ENCODE measurements around the gene UFC1. TPM values are rescaled to one million over a fixed set of nuclear protein-coding genes. Genes with fewer than 3 reads are reported as not detected.

The UFC1 gene
- total and polyA plus RNA-seq, 2 experiments from 2014 or later: 57.5 to 77.0 TPM

DNA sequence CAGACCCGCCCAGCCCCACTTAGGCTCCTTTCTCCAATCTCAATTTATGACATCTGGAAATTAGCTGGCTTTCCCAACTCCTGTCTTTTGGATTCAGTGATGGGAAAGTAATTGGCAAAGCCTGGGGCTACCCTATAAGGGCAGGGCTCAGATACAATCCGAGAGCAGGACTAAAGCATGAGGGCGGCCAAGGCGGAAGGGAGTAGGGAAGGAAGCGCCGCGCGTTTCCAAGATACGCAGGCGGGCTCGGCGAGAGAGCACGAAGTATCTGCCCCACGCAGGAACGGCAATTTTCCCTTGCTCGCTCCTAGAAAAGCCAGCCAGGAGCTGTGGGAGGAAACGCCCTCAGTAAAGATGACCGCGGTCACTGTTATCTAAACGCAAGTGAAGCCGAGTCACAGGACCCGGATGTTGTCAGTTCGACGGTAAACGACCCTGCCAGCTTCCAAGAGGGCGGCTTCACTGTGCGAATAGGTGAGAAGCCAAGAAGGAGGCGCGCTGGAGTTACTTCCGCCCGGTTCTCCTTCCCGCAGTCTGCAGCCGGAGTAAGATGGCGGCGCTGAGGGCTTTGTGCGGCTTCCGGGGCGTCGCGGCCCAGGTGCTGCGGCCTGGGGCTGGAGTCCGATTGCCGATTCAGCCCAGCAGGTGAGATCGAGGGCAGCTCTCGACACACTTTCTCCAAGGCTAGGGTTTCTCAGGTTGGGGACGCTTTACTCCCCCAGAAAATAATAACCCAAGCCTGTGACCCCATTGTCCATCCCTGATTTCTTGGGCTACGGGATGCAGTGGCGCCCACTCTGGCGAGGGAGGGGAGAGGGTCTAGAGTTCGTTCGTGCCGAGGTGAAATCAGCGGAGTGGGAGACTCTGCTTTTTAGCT, 48.3 kb downstream of the UFC1 start, which contains the start of gene NDUFS2 (continued):
- TF ChIP-seq, protein P1, sequence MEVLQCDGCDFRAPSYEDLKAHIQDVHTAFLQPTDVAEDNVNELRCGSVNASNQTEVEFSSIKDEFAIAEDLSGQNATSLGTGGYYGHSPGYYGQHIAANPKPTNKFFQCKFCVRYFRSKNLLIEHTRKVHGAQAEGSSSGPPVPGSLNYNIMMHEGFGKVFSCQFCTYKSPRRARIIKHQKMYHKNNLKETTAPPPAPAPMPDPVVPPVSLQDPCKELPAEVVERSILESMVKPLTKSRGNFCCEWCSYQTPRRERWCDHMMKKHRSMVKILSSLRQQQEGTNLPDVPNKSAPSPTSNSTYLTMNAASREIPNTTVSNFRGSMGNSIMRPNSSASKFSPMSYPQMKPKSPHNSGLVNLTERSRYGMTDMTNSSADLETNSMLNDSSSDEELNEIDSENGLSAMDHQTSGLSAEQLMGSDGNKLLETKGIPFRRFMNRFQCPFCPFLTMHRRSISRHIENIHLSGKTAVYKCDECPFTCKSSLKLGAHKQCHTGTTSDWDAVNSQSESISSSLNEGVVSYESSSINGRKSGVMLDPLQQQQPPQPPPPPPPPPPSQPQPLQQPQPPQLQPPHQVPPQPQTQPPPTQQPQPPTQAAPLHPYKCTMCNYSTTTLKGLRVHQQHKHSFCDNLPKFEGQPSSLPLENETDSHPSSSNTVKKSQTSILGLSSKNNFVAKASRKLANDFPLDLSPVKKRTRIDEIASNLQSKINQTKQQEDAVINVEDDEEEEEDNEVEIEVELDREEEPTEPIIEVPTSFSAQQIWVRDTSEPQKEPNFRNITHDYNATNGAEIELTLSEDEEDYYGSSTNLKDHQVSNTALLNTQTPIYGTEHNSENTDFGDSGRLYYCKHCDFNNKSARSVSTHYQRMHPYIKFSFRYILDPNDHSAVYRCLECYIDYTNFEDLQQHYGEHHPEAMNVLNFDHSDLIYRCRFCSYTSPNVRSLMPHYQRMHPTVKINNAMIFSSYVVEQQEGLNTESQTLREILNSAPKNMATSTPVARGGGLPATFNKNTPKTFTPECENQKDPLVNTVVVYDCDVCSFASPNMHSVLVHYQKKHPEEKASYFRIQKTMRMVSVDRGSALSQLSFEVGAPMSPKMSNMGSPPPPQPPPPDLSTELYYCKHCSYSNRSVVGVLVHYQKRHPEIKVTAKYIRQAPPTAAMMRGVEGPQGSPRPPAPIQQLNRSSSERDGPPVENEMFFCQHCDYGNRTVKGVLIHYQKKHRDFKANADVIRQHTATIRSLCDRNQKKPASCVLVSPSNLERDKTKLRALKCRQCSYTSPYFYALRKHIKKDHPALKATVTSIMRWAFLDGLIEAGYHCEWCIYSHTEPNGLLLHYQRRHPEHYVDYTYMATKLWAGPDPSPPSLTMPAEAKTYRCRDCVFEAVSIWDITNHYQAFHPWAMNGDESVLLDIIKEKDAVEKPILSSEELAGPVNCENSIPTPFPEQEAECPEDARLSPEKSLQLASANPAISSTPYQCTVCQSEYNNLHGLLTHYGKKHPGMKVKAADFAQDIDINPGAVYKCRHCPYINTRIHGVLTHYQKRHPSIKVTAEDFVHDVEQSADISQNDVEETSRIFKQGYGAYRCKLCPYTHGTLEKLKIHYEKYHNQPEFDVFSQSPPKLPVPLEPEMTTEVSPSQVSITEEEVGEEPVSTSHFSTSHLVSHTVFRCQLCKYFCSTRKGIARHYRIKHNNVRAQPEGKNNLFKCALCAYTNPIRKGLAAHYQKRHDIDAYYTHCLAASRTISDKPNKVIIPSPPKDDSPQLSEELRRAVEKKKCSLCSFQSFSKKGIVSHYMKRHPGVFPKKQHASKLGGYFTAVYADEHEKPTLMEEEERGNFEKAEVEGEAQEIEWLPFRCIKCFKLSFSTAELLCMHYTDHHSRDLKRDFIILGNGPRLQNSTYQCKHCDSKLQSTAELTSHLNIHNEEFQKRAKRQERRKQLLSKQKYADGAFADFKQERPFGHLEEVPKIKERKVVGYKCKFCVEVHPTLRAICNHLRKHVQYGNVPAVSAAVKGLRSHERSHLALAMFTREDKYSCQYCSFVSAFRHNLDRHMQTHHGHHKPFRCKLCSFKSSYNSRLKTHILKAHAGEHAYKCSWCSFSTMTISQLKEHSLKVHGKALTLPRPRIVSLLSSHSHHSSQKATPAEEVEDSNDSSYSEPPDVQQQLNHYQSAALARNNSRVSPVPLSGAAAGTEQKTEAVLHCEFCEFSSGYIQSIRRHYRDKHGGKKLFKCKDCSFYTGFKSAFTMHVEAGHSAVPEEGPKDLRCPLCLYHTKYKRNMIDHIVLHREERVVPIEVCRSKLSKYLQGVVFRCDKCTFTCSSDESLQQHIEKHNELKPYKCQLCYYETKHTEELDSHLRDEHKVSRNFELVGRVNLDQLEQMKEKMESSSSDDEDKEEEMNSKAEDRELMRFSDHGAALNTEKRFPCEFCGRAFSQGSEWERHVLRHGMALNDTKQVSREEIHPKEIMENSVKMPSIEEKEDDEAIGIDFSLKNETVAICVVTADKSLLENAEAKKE (CRISPR knock-in tag; IDR thresholded peaks at IDR 0.05): no peak
- peak; percentile 74 for TF ChIP-seq CREB1 (CRISPR knock-in tag; IDR thresholded peaks at IDR 0.05; ENCODE audit: low read depth)

DNA sequence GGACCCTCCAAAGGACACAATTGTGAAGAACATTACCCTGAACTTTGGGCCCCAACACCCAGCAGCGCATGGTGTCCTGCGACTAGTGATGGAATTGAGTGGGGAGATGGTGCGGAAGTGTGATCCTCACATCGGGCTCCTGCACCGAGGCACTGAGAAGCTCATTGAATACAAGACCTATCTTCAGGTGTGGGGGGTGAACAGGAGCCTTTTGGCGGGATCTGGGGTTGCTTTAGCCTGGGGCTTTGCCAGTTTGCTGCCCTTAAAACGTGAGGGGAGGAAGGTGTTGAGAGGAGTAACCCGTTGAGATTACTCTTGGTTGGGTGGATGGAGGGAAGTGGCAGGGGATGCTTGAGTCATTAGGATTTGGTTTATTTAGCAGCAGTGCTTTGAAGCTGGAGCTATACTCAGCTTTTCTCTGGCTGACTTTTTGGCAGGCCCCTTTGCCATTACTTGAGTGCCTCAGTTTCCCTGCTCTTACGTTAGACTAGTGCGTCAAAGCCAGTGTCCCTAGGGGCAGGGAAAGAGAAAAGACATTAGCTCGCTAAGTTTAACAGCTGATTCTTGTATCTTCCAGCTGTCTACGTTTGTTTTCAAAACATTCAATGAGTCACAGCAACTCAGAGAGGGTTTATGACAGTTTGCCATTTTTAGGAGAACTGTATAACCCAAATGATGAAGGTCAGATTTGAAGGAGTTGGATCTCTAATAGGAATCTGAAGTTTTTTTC, 52.8 kb downstream of the UFC1 start:
- Histone ChIP-seq H3K27ac (ENCODE audit: low read depth) (no peak overlapping the region), H2AFZ (no peak overlapping the region), H3K4me2 (no peak overlapping the region), H3K9me2 (ENCODE audit: insufficient read depth) (no peaks in the 10 kb centered on the region), H3K79me2 (replicated peaks; ENCODE audit: insufficient read depth) (peaks cover 32% of the 10 kb centered on the region), H3F3A (replicated peaks; ENCODE audit: low read depth) (peaks cover 39% of the 10 kb centered on the region), H3K36me3 (ENCODE audit: insufficient read depth) (peaks cover 40% of the 10 kb centered on the region), H3K4me1 (ENCODE audit: insufficient read depth) (peaks cover 7% of the 10 kb centered on the region), H3K27me3 (ENCODE audit: insufficient read depth) (no peaks in the 10 kb centered on the region), H4K20me1 (replicated peaks; ENCODE audit: insufficient read depth) (peaks cover 9% of the 10 kb centered on the region; the same call in 1 of the 2 replicates), H3K4me3 (no peak overlapping the region)
- Mint-ChIP-seq H3K27ac (no peak overlapping the region), H3K4me3 (no peak overlapping the region), H3K36me3 (ENCODE audit: low read depth) (peaks cover 68% of the 10 kb centered on the region), H3K27me3 (ENCODE audit: insufficient read depth, low read depth, poor library complexity) (peaks cover 1% of the 10 kb centered on the region), H3K9me3 (no peaks in the 10 kb centered on the region), H3K4me1 (peaks cover 18% of the 10 kb centered on the region)
- DNase-seq (ENCODE audit: low spot score) (no peak), ATAC-seq (no peak)
- TF ChIP-seq, protein P2, sequence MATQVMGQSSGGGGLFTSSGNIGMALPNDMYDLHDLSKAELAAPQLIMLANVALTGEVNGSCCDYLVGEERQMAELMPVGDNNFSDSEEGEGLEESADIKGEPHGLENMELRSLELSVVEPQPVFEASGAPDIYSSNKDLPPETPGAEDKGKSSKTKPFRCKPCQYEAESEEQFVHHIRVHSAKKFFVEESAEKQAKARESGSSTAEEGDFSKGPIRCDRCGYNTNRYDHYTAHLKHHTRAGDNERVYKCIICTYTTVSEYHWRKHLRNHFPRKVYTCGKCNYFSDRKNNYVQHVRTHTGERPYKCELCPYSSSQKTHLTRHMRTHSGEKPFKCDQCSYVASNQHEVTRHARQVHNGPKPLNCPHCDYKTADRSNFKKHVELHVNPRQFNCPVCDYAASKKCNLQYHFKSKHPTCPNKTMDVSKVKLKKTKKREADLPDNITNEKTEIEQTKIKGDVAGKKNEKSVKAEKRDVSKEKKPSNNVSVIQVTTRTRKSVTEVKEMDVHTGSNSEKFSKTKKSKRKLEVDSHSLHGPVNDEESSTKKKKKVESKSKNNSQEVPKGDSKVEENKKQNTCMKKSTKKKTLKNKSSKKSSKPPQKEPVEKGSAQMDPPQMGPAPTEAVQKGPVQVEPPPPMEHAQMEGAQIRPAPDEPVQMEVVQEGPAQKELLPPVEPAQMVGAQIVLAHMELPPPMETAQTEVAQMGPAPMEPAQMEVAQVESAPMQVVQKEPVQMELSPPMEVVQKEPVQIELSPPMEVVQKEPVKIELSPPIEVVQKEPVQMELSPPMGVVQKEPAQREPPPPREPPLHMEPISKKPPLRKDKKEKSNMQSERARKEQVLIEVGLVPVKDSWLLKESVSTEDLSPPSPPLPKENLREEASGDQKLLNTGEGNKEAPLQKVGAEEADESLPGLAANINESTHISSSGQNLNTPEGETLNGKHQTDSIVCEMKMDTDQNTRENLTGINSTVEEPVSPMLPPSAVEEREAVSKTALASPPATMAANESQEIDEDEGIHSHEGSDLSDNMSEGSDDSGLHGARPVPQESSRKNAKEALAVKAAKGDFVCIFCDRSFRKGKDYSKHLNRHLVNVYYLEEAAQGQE (IDR thresholded peaks at IDR 0.05; ENCODE audit: unreplicated experiment): no peak
- TF ChIP-seq ZNF114 (CRISPR knock-in tag; IDR thresholded peaks at IDR 0.05) (no peak), POLR2AphosphoS5 (IDR thresholded peaks at IDR 0.05; ENCODE audit: low read depth) (no peak), EZH2phosphoT487 (IDR thresholded peaks at IDR 0.05; ENCODE audit: unreplicated experiment) (no peak), CREB1 (CRISPR knock-in tag; IDR thresholded peaks at IDR 0.05; ENCODE audit: low read depth) (no peak), EZH2 (IDR thresholded peaks at IDR 0.05; ENCODE audit: low read depth, unreplicated experiment) (no peak)
- TF ChIP-seq, protein P3, sequence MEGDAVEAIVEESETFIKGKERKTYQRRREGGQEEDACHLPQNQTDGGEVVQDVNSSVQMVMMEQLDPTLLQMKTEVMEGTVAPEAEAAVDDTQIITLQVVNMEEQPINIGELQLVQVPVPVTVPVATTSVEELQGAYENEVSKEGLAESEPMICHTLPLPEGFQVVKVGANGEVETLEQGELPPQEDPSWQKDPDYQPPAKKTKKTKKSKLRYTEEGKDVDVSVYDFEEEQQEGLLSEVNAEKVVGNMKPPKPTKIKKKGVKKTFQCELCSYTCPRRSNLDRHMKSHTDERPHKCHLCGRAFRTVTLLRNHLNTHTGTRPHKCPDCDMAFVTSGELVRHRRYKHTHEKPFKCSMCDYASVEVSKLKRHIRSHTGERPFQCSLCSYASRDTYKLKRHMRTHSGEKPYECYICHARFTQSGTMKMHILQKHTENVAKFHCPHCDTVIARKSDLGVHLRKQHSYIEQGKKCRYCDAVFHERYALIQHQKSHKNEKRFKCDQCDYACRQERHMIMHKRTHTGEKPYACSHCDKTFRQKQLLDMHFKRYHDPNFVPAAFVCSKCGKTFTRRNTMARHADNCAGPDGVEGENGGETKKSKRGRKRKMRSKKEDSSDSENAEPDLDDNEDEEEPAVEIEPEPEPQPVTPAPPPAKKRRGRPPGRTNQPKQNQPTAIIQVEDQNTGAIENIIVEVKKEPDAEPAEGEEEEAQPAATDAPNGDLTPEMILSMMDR (conservative IDR thresholded peaks at IDR 0.05; ENCODE audit: low read depth in 2 of 2): no peak
- TF ChIP-seq, protein P4, sequence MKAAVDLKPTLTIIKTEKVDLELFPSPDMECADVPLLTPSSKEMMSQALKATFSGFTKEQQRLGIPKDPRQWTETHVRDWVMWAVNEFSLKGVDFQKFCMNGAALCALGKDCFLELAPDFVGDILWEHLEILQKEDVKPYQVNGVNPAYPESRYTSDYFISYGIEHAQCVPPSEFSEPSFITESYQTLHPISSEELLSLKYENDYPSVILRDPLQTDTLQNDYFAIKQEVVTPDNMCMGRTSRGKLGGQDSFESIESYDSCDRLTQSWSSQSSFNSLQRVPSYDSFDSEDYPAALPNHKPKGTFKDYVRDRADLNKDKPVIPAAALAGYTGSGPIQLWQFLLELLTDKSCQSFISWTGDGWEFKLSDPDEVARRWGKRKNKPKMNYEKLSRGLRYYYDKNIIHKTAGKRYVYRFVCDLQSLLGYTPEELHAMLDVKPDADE (IDR thresholded peaks at IDR 0.05): no peak
